ENCODE results near the gene LRMDA. TPM values are rescaled to one million over a fixed set of nuclear protein-coding genes. Genes with fewer than 3 reads are reported as not detected.

The LRMDA gene
- polyA plus RNA-seq, 2 of the 4 experiments (the other 2 are of a cell fraction), result 4.6 to 5.2 TPM

DNA sequence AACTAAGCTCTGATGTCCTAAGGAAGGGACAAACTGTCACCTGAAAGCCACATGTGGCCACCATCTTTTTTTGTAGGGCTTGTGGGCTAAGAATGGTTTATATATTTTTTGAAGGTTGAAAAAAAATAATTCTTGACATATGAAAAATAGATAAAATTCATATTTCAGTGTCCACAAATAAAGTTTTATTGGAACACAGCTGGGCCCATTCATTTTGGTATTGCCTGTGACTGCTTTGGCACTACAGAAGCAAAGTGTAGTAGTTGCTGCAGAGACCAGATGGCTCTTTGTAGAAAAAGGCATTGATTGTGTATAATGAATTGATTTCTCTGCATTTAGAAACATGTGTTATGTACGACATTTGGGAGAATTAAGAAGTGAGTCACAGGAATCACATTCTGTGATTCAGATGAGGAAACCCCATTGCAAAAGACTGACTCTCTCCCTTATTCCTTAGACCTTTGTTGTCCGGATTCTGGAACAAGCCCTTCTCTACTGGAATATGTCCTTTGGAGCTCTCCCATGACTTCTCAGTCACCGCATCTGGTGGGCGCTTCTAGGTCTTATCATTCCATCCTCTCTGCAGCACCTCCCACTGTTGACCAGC is 438.7 kb downstream of the LRMDA start:
- TF ChIP-seq, protein P1, sequence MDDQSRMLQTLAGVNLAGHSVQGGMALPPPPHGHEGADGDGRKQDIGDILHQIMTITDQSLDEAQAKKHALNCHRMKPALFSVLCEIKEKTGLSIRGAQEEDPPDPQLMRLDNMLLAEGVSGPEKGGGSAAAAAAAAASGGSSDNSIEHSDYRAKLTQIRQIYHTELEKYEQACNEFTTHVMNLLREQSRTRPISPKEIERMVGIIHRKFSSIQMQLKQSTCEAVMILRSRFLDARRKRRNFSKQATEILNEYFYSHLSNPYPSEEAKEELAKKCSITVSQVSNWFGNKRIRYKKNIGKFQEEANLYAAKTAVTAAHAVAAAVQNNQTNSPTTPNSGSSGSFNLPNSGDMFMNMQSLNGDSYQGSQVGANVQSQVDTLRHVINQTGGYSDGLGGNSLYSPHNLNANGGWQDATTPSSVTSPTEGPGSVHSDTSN (IDR thresholded peaks at IDR 0.05), result no peak
- TF ChIP-seq KDM5A (IDR thresholded peaks at IDR 0.05) (no peak), BHLHE40 (IDR thresholded peaks at IDR 0.05; ENCODE audit: low read depth, low read length) (no peak), RAD21 (conservative IDR thresholded peaks at IDR 0.05 in 1 of 2, IDR thresholded peaks at IDR 0.05 in 1 of 2) (no peak), ZC3H11A (IDR thresholded peaks at IDR 0.05) (no peak), TFCP2L1 (CRISPR knock-in tag; IDR thresholded peaks at IDR 0.05) (no peak)
- TF ChIP-seq, protein P2, sequence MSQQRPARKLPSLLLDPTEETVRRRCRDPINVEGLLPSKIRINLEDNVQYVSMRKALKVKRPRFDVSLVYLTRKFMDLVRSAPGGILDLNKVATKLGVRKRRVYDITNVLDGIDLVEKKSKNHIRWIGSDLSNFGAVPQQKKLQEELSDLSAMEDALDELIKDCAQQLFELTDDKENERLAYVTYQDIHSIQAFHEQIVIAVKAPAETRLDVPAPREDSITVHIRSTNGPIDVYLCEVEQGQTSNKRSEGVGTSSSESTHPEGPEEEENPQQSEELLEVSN (IDR thresholded peaks at IDR 0.05; ENCODE audit: borderline replicate concordance, low read depth), result no peak
- ChIA-PET POLR2A (no interaction called here), CTCF (no interaction called here)
- WGBS (ENCODE audit: missing lambda C conversion rate), result 65% methylated on average over 4 of the region's 4 CpGs
- Histone ChIP-seq H3K4me1 (no peaks in the 10 kb centered on the region), H3K27ac (no peak overlapping the region), H3K4me2 (no peak overlapping the region), H3K9me3 (no peaks in the 10 kb centered on the region), H3K4me3 (no peak overlapping the region)
- FAIRE-seq (no peak), DNase-seq (ENCODE audit: low read depth in 1 of 2, low spot score in 1 of 2) (no peak), ATAC-seq (no peak)

DNA sequence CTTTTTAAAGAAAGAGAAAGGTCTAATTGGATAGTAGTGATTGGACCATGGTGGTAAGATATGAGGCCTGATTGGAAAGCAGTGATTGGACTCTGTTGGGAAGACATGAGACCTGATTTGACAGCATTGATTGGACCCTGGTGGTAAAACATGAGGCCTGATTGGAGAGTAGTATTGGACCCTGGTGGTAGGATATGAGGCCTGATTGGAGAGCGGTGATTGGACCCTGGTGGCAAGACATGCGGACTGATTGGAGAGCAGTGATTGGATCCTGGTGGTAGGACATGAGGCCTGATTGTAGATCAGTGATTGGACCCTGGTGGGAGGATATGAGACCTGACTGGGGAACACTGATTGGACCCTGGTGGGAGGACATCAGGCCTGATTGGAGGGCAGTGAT is 444.3 kb downstream of the LRMDA start:
- Histone ChIP-seq H3K9me3 (no peaks in the 10 kb centered on the region), H3K4me3 (no peak overlapping the region), H3K27ac (no peak overlapping the region), H3K4me1 (no peaks in the 10 kb centered on the region), H3K4me2 (no peak overlapping the region)
- ATAC-seq (no peak), FAIRE-seq (no peak), DNase-seq (ENCODE audit: low read depth in 1 of 2, low spot score in 1 of 2) (no peak)
- WGBS (ENCODE audit: missing lambda C conversion rate), result 100% methylated on average over 2 of the region's 2 CpGs
- CTCF ChIA-PET, result interaction anchor here (1.4 kb wide), 1 partner anchor 8 kb away, joined by 3 read pairs; no protein-coding TSS in a partner anchor
- POLR2A ChIA-PET, result no interaction called here
- TF ChIP-seq RAD21 (conservative IDR thresholded peaks at IDR 0.05 in 1 of 2, IDR thresholded peaks at IDR 0.05 in 1 of 2) (no peak), FOSB (CRISPR knock-in tag; IDR thresholded peaks at IDR 0.05) (no peak), BCL3 (IDR thresholded peaks at IDR 0.05) (no peak), RNF2 (IDR thresholded peaks at IDR 0.05; ENCODE audit: borderline replicate concordance, low read depth) (no peak), PHF8 (IDR thresholded peaks at IDR 0.05; ENCODE audit: borderline replicate concordance, low read depth) (no peak), ZC3H11A (IDR thresholded peaks at IDR 0.05) (no peak), MYC (IDR thresholded peaks at IDR 0.05; ENCODE audit: borderline replicate concordance, low read length) (no peak), TFCP2L1 (CRISPR knock-in tag; IDR thresholded peaks at IDR 0.05) (no peak), RFX5 (IDR thresholded peaks at IDR 0.05) (no peak), HOXB5 (CRISPR knock-in tag; IDR thresholded peaks at IDR 0.05) (no peak), ZFP36 (IDR thresholded peaks at IDR 0.05; ENCODE audit: borderline replicate concordance, partially characterized antibody) (no peak), GATA3 (IDR thresholded peaks at IDR 0.05; ENCODE audit: borderline replicate concordance) (no peak), RCOR1 (IDR thresholded peaks at IDR 0.05; ENCODE audit: low read depth, low read length) (no peak), CEBPB (IDR thresholded peaks at IDR 0.05) (no peak), MAFK (IDR thresholded peaks at IDR 0.05; ENCODE audit: partially characterized antibody) (no peak)
- TF ChIP-seq, protein P3, sequence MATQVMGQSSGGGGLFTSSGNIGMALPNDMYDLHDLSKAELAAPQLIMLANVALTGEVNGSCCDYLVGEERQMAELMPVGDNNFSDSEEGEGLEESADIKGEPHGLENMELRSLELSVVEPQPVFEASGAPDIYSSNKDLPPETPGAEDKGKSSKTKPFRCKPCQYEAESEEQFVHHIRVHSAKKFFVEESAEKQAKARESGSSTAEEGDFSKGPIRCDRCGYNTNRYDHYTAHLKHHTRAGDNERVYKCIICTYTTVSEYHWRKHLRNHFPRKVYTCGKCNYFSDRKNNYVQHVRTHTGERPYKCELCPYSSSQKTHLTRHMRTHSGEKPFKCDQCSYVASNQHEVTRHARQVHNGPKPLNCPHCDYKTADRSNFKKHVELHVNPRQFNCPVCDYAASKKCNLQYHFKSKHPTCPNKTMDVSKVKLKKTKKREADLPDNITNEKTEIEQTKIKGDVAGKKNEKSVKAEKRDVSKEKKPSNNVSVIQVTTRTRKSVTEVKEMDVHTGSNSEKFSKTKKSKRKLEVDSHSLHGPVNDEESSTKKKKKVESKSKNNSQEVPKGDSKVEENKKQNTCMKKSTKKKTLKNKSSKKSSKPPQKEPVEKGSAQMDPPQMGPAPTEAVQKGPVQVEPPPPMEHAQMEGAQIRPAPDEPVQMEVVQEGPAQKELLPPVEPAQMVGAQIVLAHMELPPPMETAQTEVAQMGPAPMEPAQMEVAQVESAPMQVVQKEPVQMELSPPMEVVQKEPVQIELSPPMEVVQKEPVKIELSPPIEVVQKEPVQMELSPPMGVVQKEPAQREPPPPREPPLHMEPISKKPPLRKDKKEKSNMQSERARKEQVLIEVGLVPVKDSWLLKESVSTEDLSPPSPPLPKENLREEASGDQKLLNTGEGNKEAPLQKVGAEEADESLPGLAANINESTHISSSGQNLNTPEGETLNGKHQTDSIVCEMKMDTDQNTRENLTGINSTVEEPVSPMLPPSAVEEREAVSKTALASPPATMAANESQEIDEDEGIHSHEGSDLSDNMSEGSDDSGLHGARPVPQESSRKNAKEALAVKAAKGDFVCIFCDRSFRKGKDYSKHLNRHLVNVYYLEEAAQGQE (IDR thresholded peaks at IDR 0.05), result no peak
- TF ChIP-seq, protein P2 (IDR thresholded peaks at IDR 0.05; ENCODE audit: borderline replicate concordance, low read depth), result no peak
- TF ChIP-seq, protein P4, sequence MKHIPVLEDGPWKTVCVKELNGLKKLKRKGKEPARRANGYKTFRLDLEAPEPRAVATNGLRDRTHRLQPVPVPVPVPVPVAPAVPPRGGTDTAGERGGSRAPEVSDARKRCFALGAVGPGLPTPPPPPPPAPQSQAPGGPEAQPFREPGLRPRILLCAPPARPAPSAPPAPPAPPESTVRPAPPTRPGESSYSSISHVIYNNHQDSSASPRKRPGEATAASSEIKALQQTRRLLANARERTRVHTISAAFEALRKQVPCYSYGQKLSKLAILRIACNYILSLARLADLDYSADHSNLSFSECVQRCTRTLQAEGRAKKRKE (CRISPR knock-in tag; IDR thresholded peaks at IDR 0.05; ENCODE audit: low read depth), result no peak

All from A549 (cell line).